Osteocyte (in vitro differentiated cells): ENCODE data around the gene TLR8. TPM values are rescaled to one million over a fixed set of nuclear protein-coding genes. Genes with fewer than 3 reads are reported as not detected.
A peak's percentile ranks its signal among the peaks of the same experiment; 100 is the strongest.

Source experiments
- DNase-seq: peaks from one replicate; pipeline ENCODE4 v3.0.0; 2021; ENCODE audit warnings: mixed read lengths; ENCODE audit not compliant: unreplicated experiment; ENCODE audit errors: extremely low spot score
- H3K27ac Mint-ChIP-seq: one replicate; pipeline ENCODE4 v1.8.0; 2021; ENCODE audit warnings: mild to moderate bottlenecking, mixed read lengths; ENCODE audit not compliant: unreplicated experiment
- H3K27me3 Mint-ChIP-seq: one replicate; pipeline ENCODE4 v1.8.0; 2021; ENCODE audit warnings: mixed read lengths; ENCODE audit not compliant: unreplicated experiment
- H3K36me3 Mint-ChIP-seq: one replicate; pipeline ENCODE4 v1.8.0; 2021; ENCODE audit warnings: mixed read lengths; ENCODE audit not compliant: unreplicated experiment
- H3K4me1 Mint-ChIP-seq: one replicate; pipeline ENCODE4 v1.8.0; 2021; ENCODE audit warnings: mixed read lengths; ENCODE audit not compliant: unreplicated experiment
- H3K4me3 Mint-ChIP-seq: one replicate; pipeline ENCODE4 v1.8.0; 2021; ENCODE audit warnings: mild to moderate bottlenecking, moderate library complexity, mixed read lengths; ENCODE audit not compliant: unreplicated experiment
- H3K9me3 Mint-ChIP-seq: one replicate; pipeline ENCODE4 v1.8.0; 2021; ENCODE audit warnings: mixed read lengths; ENCODE audit not compliant: unreplicated experiment
- total RNA-seq: library from RNA; stranded (reverse); gene quantifications from 2 replicates; pipeline ENCODE4 v1.2.1, GENCODE V29; 2021
- TF ChIP-seq, protein P1 (sequence below): fragments of 200-600 bp; sonication (generic); IDR thresholded peaks from 2 replicates; pipeline ENCODE4 v1.5.0; 2021; ENCODE audit warnings: antibody characterized with exemption, mild to moderate bottlenecking, moderate library complexity

TLR8 gene
- total RNA-seq, 1 donor from 2014 or later, result not detected

DNA sequence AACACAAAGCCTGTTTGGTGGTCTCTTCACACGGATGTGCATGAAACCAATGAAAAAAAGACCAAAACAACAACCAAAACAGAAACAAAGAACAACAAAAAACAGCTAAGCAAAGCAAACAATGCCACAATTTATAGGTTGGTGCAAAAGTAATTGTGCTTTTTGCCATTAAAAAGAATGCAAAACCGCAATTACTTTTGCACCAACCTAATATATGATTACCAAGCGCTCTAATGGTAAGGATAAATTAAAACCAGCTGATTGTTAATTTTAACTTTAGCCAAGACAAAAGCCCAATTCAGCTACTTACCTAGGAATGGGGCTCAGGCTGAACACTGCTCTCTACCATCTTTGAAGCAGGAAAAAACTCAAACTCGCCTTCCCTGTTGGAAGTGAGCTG lies 39.1 kb downstream of the TLR8 start:
- Mint-ChIP-seq H3K36me3 (no peaks in the 10 kb centered on the region), H3K4me3 (no peak overlapping the region), H3K9me3 (peaks cover 8% of the 10 kb centered on the region), H3K27me3 (no peaks in the 10 kb centered on the region), H3K4me1 (peaks cover 33% of the 10 kb centered on the region), H3K27ac (no peak overlapping the region)
- DNase-seq, result no peak
- TF ChIP-seq, protein P1, sequence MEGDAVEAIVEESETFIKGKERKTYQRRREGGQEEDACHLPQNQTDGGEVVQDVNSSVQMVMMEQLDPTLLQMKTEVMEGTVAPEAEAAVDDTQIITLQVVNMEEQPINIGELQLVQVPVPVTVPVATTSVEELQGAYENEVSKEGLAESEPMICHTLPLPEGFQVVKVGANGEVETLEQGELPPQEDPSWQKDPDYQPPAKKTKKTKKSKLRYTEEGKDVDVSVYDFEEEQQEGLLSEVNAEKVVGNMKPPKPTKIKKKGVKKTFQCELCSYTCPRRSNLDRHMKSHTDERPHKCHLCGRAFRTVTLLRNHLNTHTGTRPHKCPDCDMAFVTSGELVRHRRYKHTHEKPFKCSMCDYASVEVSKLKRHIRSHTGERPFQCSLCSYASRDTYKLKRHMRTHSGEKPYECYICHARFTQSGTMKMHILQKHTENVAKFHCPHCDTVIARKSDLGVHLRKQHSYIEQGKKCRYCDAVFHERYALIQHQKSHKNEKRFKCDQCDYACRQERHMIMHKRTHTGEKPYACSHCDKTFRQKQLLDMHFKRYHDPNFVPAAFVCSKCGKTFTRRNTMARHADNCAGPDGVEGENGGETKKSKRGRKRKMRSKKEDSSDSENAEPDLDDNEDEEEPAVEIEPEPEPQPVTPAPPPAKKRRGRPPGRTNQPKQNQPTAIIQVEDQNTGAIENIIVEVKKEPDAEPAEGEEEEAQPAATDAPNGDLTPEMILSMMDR, result no peak

DNA sequence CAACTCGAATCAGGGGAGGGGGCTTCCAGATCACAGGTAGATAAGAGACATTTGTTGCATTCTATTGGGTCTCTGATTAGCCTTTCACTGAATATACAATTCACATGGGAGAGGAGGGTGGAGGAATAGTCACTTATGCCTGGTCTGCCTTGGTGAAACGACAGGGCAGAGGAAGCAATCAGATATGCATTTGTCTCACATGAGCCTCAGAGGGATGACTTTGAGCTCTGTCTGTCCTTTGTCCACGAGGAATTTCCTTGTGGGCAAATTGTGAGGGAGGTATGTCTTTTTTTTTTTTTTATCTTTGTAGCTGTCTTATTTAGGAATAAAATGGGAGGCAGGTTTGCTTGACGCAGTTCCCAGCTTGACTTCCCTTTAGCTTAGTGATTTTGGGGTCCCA lies 40.0 kb downstream of the TLR8 start:
- peaks cover 37% of the 10 kb centered on the region for H3K4me1 Mint-ChIP-seq
- peaks cover 2% of the 10 kb centered on the region for H3K9me3 Mint-ChIP-seq
- H3K27me3 Mint-ChIP-seq, result no peaks in the 10 kb centered on the region
- H3K36me3 Mint-ChIP-seq, result no peaks in the 10 kb centered on the region
- TF ChIP-seq, protein P1, result no peak
- no peak for DNase-seq
- H3K27ac Mint-ChIP-seq, result peak overlapping the region; percentile 69
- no peak overlapping the region for H3K4me3 Mint-ChIP-seq

DNA sequence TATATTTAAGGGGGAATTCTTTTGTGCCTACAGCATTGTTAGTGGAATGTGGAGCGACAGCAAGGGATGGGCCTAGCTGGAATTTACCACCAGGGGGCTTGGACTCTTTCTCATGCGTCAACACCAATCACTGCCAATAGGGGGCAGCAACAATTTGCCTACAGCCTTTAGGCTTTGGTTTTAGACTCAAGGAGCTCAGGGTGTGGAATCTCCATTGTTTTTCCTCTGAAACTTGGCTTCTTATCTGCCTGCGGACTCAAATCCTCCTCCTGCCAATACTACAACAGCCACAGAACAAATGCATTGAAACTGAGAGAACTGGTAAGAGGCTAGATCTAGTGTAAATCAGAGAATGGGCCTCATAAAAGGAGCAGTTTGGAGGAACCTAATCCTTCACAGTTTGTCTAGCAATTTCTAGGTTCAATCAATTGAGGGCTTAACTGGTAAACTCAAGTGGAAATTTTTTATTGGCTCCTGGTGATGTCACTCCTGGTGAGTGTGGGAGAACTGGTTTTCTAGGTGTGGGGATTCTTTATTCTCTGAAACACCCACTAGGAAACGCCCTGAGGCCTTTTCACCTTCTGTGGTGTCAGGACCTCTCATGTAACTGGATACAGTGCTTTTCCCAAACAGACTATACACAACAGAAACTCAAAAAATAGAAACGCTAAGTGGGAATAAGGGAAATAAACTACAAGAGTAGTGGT lies 40.6 kb downstream of the TLR8 start:
- H3K4me1 Mint-ChIP-seq, result peaks cover 37% of the 10 kb centered on the region
- no peaks in the 10 kb centered on the region for H3K9me3 Mint-ChIP-seq
- H3K27me3 Mint-ChIP-seq, result no peaks in the 10 kb centered on the region
- H3K4me3 Mint-ChIP-seq, result no peak overlapping the region
- H3K36me3 Mint-ChIP-seq, result no peaks in the 10 kb centered on the region
- peak overlapping the region; percentile 69 for H3K27ac Mint-ChIP-seq
- DNase-seq, result peak; percentile 88
- TF ChIP-seq, protein P1, result peak; percentile 93

DNA sequence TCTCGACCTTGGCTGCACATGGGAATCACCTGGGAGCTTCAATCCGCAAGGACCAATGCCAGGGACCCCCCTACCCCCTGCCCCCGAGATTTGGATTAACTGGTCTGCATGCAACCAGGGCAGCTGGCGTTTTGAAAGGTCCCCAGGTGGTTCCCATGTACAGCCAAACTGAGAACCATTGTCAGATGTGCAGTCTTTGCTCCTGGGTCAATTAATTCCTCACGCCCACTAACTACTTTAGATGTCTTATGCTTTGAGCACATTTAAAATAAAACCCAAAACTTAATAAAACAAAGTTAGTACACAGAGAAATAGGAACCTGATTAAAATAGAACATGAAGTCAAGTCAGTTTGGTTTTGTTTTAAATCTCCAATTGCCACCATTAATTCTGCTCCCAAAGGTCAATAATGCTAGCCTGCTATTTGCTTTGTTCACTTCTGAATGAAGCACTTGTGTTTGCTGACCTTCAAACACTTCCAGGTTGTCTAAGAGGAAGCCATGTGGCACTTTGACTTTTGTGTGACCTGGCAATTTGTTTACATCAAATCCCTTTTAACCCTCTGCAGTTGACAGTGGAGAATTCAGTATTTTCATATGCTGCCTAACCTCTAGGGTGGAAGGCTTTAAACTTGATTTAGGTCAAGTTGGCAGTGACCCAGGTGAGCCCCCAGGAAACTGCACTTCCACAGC lies 41.3 kb downstream of the TLR8 start:
- no peak overlapping the region for H3K27ac Mint-ChIP-seq
- no peaks in the 10 kb centered on the region for H3K36me3 Mint-ChIP-seq
- H3K9me3 Mint-ChIP-seq, result no peaks in the 10 kb centered on the region
- no peaks in the 10 kb centered on the region for H3K27me3 Mint-ChIP-seq
- DNase-seq, result no peak
- TF ChIP-seq, protein P1, result no peak
- peaks cover 37% of the 10 kb centered on the region for H3K4me1 Mint-ChIP-seq
- no peak overlapping the region for H3K4me3 Mint-ChIP-seq

DNA sequence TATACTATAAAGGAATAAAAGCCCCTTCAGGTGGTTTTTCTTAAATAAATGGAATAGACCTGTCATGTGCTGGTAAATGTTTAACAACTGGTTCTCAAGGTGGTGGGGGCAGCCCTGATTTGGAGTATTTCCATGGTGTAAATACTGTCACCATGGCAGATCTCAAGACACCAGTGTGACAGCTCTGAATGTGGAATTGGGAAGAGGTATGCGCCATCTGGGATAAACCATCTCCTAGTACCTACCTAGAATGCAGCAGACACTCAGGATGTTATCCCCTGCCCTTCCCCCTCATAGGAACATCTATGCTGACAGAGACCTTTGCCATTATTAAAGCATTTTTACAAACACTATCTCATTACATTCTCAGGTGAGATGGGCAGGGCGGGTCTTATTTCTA lies 42.1 kb downstream of the TLR8 start:
- no peaks in the 10 kb centered on the region for H3K9me3 Mint-ChIP-seq
- TF ChIP-seq, protein P1, result no peak
- no peaks in the 10 kb centered on the region for H3K36me3 Mint-ChIP-seq
- DNase-seq, result no peak
- no peak overlapping the region for H3K27ac Mint-ChIP-seq
- no peaks in the 10 kb centered on the region for H3K27me3 Mint-ChIP-seq
- no peak overlapping the region for H3K4me3 Mint-ChIP-seq
- peaks cover 37% of the 10 kb centered on the region for H3K4me1 Mint-ChIP-seq
